H9 (cell line): ENCODE results near the gene KRT35. TPM values are rescaled to one million over a fixed set of nuclear protein-coding genes. Genes with fewer than 3 reads are reported as not detected.

ENCODE experiments used
- DNase-seq: peaks from one replicate; pipeline ENCODE4 v3.0.0-alpha.2; 2017
- H2AFZ ChIP-seq: one replicate; pipeline ENCODE4 v1.6.1; 2013; ENCODE audit warnings: mild to moderate bottlenecking, low read length, control low read depth, moderate library complexity
- H2AK5ac ChIP-seq: 2 replicates; pipeline ENCODE4 v1.6.1; 2013; ENCODE audit warnings: low read length, control low read depth, mixed read lengths; ENCODE audit not compliant: insufficient read length
- H2BK120ac ChIP-seq: one replicate; pipeline ENCODE4 v1.6.1; 2013; ENCODE audit warnings: low read depth, mild to moderate bottlenecking, low read length, control low read depth, inconsistent platforms; ENCODE audit not compliant: poor library complexity, severe bottlenecking
- H2BK12ac ChIP-seq: 2 replicates; pipeline ENCODE4 v1.6.1; 2013; ENCODE audit warnings: low read length, control low read depth, mixed read lengths, low read depth; ENCODE audit not compliant: insufficient read length
- H2BK15ac ChIP-seq: 2 replicates; pipeline ENCODE4 v1.6.1; 2013; ENCODE audit warnings: low read depth, low read length, control low read depth
- H2BK20ac ChIP-seq: one replicate; pipeline ENCODE4 v1.6.1; 2013; ENCODE audit warnings: low read depth, mild to moderate bottlenecking, low read length, control low read depth, inconsistent platforms; ENCODE audit not compliant: poor library complexity, severe bottlenecking
- H2BK5ac ChIP-seq: 2 replicates; pipeline ENCODE4 v1.6.1; 2013; ENCODE audit warnings: low read length, control low read depth, mixed read lengths; ENCODE audit not compliant: insufficient read length
- H3K14ac ChIP-seq: 2 replicates; pipeline ENCODE4 v1.6.1; 2013; ENCODE audit warnings: low read length, control low read depth; ENCODE audit not compliant: insufficient read depth
- H3K18ac ChIP-seq: 2 replicates; pipeline ENCODE4 v1.6.1; 2013; ENCODE audit warnings: low read depth, mild to moderate bottlenecking, mixed read lengths, low read length, control low read depth; ENCODE audit not compliant: insufficient read length
- H3K23ac ChIP-seq: 2 replicates; pipeline ENCODE4 v1.6.1; 2013; ENCODE audit warnings: low read length, control low read depth, mixed read lengths, low read depth; ENCODE audit not compliant: insufficient read length
- H3K23me2 ChIP-seq: 2 replicates; pipeline ENCODE4 v1.6.1; 2013; ENCODE audit warnings: low read depth, mild to moderate bottlenecking, mixed read lengths, low read length, control low read depth; ENCODE audit not compliant: insufficient read length, poor library complexity, severe bottlenecking
- H3K27ac ChIP-seq: 2 replicates; pipeline ENCODE4 v1.5.1; 2013; ENCODE audit warnings: low read length, control low read depth, mixed read lengths, low read depth; ENCODE audit not compliant: insufficient read length
- H3K27me3 ChIP-seq: 2 replicates; pipeline ENCODE4 v1.6.1; 2013; ENCODE audit warnings: low read length, control low read depth, inconsistent platforms; ENCODE audit not compliant: insufficient read depth
- H3K4ac ChIP-seq: 2 replicates; pipeline ENCODE4 v1.6.1; 2013; ENCODE audit warnings: low read depth, mild to moderate bottlenecking, control low read depth, inconsistent platforms, low read length, moderate library complexity
- H3K4me1 ChIP-seq: 2 replicates; pipeline ENCODE4 v1.6.1; 2013; ENCODE audit warnings: low read length, control low read depth, inconsistent platforms; ENCODE audit not compliant: insufficient read depth
- H3K4me2 ChIP-seq: 2 replicates; pipeline ENCODE4 v1.6.1; 2013; ENCODE audit warnings: low read length, control low read depth, mixed read lengths; ENCODE audit not compliant: insufficient read length, insufficient read depth
- H3K56ac ChIP-seq: 2 replicates; pipeline ENCODE4 v1.6.1; 2013; ENCODE audit warnings: low read depth, mild to moderate bottlenecking, mixed read lengths, low read length, control low read depth; ENCODE audit not compliant: insufficient read length
- H3K79me1 ChIP-seq: 2 replicates; pipeline ENCODE4 v1.6.1; 2013; ENCODE audit warnings: low read depth, mild to moderate bottlenecking, moderate library complexity, low read length, control low read depth, inconsistent platforms; ENCODE audit not compliant: insufficient read depth, poor library complexity, severe bottlenecking
- H3K79me2 ChIP-seq: 2 replicates; pipeline ENCODE4 v1.6.1; 2013; ENCODE audit warnings: low read length, control low read depth, inconsistent platforms; ENCODE audit not compliant: insufficient read depth
- H3K9ac ChIP-seq: 2 replicates; pipeline ENCODE4 v1.6.1; 2013; ENCODE audit warnings: low read length, control low read depth, mixed read lengths; ENCODE audit not compliant: insufficient read length; ENCODE audit errors: extremely low read depth
- H3K9me3 ChIP-seq: one replicate; pipeline ENCODE4 v1.6.1; 2013; ENCODE audit warnings: low read depth, low read length, inconsistent platforms; ENCODE audit not compliant: control insufficient read depth
- H3T11ph ChIP-seq: one replicate; pipeline ENCODE4 v1.6.1; 2013; ENCODE audit warnings: mild to moderate bottlenecking, low read length, control low read depth, inconsistent platforms
- H4K20me1 ChIP-seq: one replicate; pipeline ENCODE4 v1.6.1; 2013; ENCODE audit not compliant: control insufficient read depth, insufficient read length, insufficient read depth
- H4K5ac ChIP-seq: 2 replicates; pipeline ENCODE4 v1.6.1; 2013; ENCODE audit warnings: low read depth, mild to moderate bottlenecking, mixed read lengths, low read length, control low read depth; ENCODE audit not compliant: insufficient read length
- H4K8ac ChIP-seq: replicated peaks from 2 replicates; pipeline ENCODE4 v1.6.1; 2013; ENCODE audit warnings: low read length, control low read depth, mixed read lengths, low read depth; ENCODE audit not compliant: insufficient read length
- H4K91ac ChIP-seq: 2 replicates; pipeline ENCODE4 v1.6.1; 2013; ENCODE audit warnings: low read depth, mild to moderate bottlenecking, moderate library complexity, mixed read lengths, low read length, control low read depth; ENCODE audit not compliant: insufficient read length
- H3K27ac Mint-ChIP-seq, 3 experiments: 2 replicates in 2 of 3; 3 replicates in 1 of 3; pipeline ENCODE4 v1.8.0; 2020 to 2021; ENCODE audit warnings: mixed read lengths in 3 of 3, mild to moderate bottlenecking in 1 of 3, moderate library complexity in 1 of 3
- H3K27me3 Mint-ChIP-seq: 2 replicates; pipeline ENCODE4 v1.8.0; 2021; ENCODE audit warnings: low read depth, mild to moderate bottlenecking, moderate library complexity, mixed read lengths
- H3K36me3 Mint-ChIP-seq, 3 experiments: 2 replicates in 2 of 3; 3 replicates in 1 of 3; pipeline ENCODE4 v1.8.0; 2020 to 2021; ENCODE audit warnings: low read depth in 3 of 3, mixed read lengths in 3 of 3; ENCODE audit not compliant: insufficient read depth in 1 of 3
- H3K4me1 Mint-ChIP-seq, 2 experiments: 2 replicates each; pipeline ENCODE4 v1.8.0; 2020; ENCODE audit warnings: mixed read lengths in 2 of 2
- H3K4me3 Mint-ChIP-seq, 2 experiments: 2 replicates in 1 of 2; 3 replicates in 1 of 2; pipeline ENCODE4 v1.8.0; 2020 to 2021; ENCODE audit warnings: mild to moderate bottlenecking in 2 of 2, mixed read lengths in 2 of 2, moderate library complexity in 1 of 2
- H3K9me3 Mint-ChIP-seq, 2 experiments: 2 replicates in 1 of 2; 3 replicates in 1 of 2; pipeline ENCODE4 v1.8.0; 2020; ENCODE audit warnings: mild to moderate bottlenecking in 2 of 2, mixed read lengths in 2 of 2, moderate library complexity in 1 of 2
- WGBS: extraction: QIAGEN DNeasy Blood & Tissue Kit; methylation state at CpG from one replicate; pipeline ENCODE4 v1.1.7; 2013; ENCODE audit warnings: missing lambda C conversion rate, low lambda C conversion rate, mixed read lengths; ENCODE audit not compliant: insufficient read length; ENCODE audit errors: extremely low coverage; 5-methylcytosine and 5-hydroxymethylcytosine counted together
- total RNA-seq: library from RNA; stranded (reverse); gene quantifications from 2 replicates; pipeline ENCODE4 v1.2.1, GENCODE V29; 2021
- TF ChIP-seq, protein P1 (sequence below): fragments of 200-600 bp; sonication (generic); conservative IDR thresholded peaks from 3 replicates; pipeline ENCODE4 v1.8.0; 2021; ENCODE audit warnings: antibody characterized with exemption, mild to moderate bottlenecking

The KRT35 gene
- total RNA-seq, 1 experiment from 2014 or later, result not detected

DNA sequence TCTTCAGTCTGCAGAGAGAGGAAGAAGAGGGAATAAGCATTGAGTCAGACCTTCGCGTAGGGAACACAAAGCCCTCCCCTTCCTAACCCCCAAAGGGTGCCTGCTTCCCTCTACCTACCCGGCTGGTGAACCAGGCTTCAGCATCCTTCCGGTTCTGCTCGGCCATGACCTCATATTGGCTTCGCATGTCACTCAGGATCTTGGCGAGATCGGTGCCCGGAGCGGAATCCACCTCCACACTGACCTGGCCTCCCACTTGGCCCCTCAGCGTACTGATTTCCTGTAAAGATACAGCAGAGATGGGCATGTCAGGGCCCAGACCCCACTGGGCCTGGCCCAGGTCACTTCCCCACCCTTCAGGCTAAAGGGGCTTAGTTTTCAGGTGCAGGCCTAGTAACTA lies 43.3 kb upstream of the KRT35 start:
- Histone ChIP-seq H2BK12ac (no peak overlapping the region), H2AK5ac (no peak overlapping the region), H3K4me1 (no peaks in the 10 kb centered on the region; the same call in 1 of the 2 replicates), H3K79me2 (peaks cover 4% of the 10 kb centered on the region; the same call in 1 of the 2 replicates), H3K27ac (no peak overlapping the region), H3K14ac (no peak overlapping the region), H3K18ac (no peak overlapping the region), H3K79me1 (no peaks in the 10 kb centered on the region), H3K9ac (no peak overlapping the region), H3K23ac (no peak overlapping the region), H2AFZ (no peak overlapping the region), H4K5ac (no peak overlapping the region), H4K8ac (no peak overlapping the region), H2BK120ac (no peak overlapping the region), H4K91ac (no peak overlapping the region), H3K23me2 (peaks cover 12% of the 10 kb centered on the region), H3K56ac (no peak overlapping the region), H4K20me1 (no peaks in the 10 kb centered on the region), H3K9me3 (no peaks in the 10 kb centered on the region), H2BK5ac (no peak overlapping the region), H2BK15ac (no peak overlapping the region), H3K4me2 (no peak overlapping the region), H3T11ph (no peak overlapping the region), H3K4ac (no peak overlapping the region), H3K27me3 (no peaks in the 10 kb centered on the region), H2BK20ac (no peak overlapping the region)
- Mint-ChIP-seq H3K27ac (peak overlapping the region in 1 of 3 experiments; percentile 70; a peak in 1 of 7 replicates), H3K36me3 (peaks cover 25 to 43% (median 37%) of the 10 kb centered on the region in 3 experiments; a peak in 6 of 7 replicates), H3K4me1 (peaks cover 40 to 49% of the 10 kb centered on the region in 2 experiments), H3K4me3 (no peak overlapping the region), H3K9me3 (no peaks in the 10 kb centered on the region), H3K27me3 (no peaks in the 10 kb centered on the region; the same call in none of the 2 replicates)
- TF ChIP-seq, protein P1, sequence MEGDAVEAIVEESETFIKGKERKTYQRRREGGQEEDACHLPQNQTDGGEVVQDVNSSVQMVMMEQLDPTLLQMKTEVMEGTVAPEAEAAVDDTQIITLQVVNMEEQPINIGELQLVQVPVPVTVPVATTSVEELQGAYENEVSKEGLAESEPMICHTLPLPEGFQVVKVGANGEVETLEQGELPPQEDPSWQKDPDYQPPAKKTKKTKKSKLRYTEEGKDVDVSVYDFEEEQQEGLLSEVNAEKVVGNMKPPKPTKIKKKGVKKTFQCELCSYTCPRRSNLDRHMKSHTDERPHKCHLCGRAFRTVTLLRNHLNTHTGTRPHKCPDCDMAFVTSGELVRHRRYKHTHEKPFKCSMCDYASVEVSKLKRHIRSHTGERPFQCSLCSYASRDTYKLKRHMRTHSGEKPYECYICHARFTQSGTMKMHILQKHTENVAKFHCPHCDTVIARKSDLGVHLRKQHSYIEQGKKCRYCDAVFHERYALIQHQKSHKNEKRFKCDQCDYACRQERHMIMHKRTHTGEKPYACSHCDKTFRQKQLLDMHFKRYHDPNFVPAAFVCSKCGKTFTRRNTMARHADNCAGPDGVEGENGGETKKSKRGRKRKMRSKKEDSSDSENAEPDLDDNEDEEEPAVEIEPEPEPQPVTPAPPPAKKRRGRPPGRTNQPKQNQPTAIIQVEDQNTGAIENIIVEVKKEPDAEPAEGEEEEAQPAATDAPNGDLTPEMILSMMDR, result no peak
- DNase-seq, result no peak
- no CpG with 5 or more reads among the region's 11 CpGs for WGBS
